GM21423 (cell line): Measurements from ENCODE around the gene ANTXR1.

Experiments
- ATAC-seq: cut with Tn5 transposase; IDR thresholded peaks from one replicate; pipeline ENCODE4 v1.9.1; 2021; ENCODE audit warnings: mild to moderate bottlenecking, moderate library complexity; ENCODE audit not compliant: unreplicated experiment

The ANTXR1 gene

DNA sequence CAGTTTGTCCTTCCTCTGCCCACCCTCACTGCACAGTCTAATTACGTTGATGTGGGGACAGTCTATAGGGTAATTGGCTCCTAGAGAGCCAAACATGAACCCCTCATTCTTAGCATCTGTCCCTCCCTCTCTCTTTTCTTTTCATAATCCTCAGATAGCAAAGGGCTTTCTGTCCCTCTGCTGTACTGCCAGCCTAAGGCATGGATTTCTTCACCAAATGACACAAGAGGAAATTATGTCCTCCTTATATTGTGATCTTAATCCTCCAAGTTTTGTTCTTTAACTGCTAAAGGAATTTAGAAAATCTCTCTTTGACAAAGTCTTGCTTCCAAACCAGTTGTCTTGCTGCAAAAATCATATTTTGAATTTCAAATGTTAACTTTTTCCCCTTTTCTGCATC, 18.5 kb downstream of the ANTXR1 start:
- ATAC-seq, result no peak

DNA sequence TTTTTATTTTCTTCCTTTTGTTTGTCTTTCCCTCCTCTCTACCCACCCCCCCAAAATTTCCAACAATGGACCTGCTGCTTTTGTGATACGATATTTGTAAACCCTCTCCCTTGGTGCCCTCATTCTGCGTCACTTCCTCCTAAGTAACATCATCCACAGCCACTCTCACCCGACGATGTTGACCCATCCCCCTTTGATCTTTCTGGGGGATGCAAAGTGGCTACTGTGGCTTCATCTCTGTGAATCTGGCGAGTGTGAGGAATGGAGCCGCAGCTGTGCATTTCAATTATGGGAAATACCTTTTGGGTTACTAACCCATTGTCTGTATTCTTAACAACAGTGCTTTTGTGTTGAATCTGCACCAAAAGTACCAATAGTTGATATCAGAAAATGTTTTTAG, 19.4 kb downstream of the ANTXR1 start:
- no peak for ATAC-seq

DNA sequence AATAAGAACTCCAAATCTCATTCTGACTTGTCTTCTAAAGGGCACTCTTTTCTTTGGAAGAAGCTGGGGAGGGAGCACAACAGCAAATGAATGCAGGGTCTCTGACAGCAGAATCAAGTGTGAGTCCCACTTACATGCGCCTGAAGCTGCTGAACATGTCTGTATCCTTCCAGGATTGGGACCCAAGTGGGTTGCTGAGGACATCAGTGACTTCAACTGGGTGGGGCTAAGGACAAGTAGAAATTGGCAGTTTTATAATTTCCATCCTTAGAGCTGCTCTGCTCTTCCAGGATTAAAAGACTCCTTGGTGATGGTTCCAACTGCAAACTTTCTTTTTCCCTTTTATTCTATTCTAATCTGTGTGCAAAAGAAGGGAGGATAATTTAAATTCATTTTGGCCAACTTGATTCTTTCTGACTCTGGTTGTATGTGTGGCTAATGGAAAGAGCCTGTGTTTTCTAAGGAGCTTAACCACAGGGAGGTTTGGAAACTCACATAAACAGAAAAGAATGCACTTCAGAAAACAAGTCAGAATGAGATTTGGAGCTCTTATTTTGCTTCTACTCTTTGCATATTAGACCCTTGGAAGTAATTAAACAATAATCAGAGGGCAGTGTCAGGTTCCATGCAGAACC, 20.6 kb downstream of the ANTXR1 start:
- ATAC-seq, result no peak

DNA sequence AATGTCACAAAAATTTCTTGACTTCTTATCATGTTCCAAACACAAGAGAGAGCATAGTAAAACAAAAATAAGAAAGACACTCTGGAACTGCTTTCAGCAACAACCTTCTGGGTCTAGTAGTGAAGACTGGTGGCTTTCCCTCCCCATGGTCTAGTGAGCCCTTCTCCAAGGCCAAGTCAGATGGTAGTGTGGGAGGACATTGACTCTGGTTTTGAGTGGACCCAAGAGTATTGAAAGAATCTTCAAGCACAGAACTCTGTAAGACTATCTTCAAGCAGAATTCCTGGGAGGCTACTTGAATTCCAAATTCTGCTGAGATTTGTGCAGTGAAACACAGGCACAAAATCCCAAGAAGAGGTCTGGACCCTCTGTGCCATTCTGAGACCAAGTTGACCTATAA, 21.1 kb downstream of the ANTXR1 start:
- ATAC-seq, result no peak

DNA sequence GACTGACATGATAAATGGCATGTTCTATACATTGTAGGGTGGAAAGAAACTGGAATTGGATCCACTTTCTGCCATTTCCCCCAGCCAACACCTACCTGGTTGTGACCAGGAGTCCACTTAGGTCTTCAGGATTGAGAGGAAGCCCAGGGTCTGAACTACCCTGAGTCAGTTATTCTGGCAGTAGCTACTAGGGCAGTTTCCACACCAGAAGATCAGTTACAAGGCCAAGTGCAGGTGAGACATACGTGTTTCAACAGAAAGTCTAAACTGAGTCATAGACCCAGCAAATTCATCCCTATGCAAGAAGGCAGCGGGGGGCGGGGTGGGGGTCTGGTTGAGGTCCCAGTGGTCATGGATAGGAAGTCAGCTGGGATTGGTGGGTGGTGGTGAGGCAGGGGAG, 21.9 kb downstream of the ANTXR1 start:
- no peak for ATAC-seq

DNA sequence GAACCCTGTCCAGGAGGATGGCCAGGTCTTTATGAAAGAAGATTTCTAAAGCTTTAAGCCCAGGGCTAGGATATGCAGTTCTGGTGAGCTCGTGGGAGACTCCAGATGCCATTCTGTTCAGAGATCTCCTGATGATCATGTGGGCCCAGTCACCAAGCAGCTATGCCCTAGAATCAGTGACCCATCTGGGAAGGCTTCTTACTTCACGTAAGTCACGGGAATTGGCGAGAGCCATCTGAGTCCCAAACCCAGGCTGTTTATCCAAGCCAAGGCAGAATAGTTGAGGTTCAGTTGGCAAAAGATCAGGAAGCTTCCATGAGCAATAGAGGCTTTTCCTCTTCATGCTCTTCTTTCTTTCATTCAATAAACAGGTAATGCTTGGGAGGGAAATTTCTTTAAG, 23.9 kb downstream of the ANTXR1 start:
- no peak for ATAC-seq

DNA sequence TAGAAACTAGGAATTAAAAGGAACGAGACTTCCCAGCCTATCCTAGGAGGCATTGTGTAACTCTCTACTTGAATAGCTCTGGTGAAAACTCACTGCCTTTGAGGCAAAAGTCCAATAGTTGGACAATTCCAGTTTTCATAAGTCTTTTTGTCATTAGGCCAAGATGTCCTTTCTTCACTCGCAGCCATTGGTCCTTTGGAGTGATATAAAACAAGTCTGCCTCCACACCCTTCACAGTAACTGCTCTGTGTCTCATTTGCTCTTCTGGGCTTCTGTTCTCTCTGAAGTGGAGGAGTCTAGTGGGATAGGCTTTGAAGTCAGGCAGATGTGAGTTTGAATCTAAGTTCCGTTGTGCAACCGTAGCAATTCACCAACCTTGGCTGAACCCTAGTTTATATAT, 28.2 kb downstream of the ANTXR1 start:
- ATAC-seq, result no peak

DNA sequence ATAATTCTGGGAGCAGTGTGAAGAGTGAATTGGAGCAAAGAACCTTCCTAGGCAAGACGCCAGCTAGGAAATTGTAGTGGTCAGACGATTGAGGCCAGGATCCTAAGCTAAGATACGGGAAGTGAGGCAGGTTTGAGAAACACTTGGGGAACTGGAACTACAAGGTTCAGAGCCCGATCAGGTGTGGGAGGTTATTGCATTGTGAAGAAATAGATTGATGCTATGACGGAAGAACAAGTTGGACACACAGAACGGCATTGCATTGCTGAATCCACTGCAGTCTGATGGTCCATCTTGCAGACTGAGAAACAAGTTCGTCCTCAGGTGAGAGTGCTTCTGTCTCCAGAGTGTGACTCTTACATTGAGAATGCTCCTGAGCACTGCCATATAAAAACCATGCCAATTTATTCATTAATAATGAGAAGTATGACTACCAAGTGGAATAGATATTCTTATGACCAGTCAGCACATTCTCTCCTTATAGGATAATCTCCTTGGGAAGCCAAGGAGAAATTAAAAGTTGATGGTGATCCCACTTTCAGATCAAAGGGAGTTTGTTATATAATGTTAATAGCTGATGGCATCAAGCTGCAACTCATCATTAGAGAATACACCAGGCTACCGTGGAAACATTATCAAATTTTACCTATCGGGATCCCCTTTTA, 30.9 kb downstream of the ANTXR1 start:
- ATAC-seq, result no peak

DNA sequence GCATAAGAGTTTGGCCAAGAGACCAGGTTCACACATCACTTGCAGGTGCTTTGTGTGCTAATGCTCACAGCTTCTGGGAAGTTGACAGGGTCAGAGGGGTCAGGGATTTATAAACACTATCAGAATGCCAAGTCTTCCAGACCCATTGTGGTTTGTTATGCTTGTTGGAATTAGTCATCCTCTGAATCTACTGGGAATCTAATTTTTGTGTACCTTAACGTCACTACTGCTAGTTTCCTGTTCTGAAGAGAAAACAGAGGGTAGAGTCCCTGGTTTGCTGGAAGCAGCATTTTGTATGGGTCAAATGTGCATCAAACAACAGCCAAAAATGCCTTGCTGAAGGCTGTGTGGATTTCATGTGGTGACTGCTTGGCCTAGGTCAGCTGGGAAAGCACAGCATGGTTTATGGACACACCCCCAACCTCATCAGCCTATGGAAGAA, 33.3 kb downstream of the ANTXR1 start:
- ATAC-seq, result no peak

DNA sequence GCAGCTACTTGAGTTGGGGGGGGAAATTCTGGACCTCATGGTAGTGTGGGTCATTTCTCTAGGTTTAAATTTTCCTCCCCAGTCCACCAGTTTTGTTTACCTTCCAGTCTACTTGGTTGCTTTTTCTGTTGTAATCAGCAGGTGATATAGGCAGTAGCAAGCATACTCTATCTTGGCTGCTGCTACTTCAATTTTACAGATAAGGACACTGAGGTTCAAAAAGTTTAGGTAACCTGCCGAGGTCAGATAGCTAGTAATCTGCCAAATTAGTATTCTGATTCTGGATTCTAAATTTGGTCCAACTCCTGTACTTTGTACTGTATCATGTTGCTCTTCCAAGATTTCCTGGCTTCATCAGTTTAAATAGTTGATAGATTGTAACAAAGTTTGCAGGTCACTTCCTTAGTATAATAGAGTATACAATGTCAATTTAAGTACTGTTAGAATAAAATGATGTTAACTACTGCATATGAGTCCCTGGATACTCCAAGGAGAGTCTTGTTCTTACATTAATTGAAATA, 34.7 kb downstream of the ANTXR1 start:
- ATAC-seq, result no peak

DNA sequence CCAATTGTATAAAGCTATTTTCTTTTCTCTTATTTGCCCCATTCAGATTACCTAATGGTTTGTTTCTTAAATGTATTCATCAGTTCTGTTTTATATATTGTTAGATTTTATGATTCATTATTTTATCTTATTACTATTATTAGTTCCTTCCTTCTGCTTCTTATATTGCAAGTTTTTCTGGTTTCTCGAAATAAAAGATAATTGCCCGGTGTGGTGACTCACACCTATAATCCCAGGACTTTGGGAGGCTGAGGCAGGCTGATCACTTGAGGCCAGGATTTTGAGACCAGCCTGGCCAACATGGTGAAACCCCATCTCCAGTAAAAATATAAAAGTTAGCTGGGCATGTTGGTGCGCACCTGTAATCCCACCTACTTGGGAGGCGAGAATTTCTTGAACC, 37.8 kb downstream of the ANTXR1 start:
- ATAC-seq, result no peak

DNA sequence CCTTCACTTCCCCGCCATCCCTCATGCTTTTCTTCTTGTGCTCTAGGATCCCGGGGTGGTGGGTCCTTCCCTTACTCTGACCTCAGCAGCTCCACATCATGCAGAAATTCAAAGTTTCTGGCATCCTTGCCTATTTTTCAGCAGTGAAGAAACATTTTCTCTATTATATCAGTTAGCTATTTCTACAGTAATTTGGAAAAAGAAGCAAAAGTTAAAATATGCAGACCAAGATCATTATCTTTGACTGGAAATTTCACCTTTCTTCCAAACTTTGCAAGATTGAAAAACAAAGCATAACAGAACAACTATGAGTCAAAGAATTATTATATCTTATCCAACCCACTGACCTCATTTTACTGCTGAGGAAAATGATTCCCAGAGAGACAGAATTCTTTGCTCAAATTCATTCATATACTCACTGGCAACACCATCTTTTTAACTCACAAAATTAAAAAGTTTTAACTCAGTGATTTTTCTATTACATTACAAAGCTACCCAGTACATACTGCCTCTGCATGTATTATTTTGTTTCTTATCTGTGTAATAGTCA, 40.5 kb downstream of the ANTXR1 start:
- ATAC-seq, result no peak

DNA sequence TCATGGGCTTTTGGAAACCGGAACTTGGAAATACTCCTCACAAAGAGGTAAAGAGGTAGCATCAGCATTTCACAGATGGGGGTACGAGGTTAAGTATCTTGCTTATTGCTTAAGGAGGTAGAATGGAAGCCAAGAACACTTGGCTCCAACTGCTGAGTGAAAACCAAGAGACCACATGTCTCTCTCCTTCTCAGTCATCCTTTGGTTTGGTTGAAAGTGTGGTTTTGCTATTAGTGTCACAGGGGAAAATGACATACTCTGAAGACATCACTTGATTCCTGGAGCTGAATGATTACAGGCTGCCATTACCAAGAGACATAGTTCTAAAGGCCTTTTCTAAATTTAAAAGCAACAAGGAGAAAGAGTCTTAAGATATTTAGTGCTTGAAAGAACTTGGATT, 41.5 kb downstream of the ANTXR1 start:
- peak; percentile 70 for ATAC-seq

DNA sequence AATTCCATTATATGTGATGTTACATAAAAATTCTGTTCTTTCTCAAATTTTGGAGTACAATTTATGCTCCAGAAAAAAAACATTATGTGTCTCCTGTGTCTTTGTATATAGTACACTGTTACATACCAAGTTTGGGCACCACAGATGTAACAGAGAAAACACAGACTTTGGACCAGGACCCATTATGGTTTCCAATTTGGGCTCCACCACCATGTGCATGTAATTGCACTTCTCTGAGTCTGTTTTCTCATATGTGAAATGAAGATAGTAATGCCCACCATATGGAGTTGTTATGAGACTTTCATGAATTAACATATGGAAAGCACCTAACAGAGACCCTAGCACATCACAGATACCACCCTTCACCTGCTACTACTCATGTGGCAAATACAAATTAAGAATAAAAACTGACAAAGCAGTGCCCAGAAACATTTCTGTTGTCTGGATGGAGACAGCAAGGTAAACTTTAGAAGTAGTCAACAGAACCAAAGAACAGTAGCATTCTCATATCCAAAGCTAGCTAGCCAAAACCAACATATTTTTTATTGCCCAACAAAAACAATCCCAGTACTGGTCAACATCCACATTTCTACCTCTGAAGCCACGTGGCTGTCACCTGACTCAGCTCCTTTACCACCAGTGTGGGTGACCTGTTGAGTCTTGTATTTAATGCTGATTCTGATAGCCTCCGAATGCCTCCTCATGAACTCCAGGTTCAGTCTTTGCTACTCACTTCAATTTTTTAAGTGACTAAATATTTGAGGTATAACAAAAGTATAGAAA, 42.9 kb downstream of the ANTXR1 start:
- ATAC-seq, result no peak

DNA sequence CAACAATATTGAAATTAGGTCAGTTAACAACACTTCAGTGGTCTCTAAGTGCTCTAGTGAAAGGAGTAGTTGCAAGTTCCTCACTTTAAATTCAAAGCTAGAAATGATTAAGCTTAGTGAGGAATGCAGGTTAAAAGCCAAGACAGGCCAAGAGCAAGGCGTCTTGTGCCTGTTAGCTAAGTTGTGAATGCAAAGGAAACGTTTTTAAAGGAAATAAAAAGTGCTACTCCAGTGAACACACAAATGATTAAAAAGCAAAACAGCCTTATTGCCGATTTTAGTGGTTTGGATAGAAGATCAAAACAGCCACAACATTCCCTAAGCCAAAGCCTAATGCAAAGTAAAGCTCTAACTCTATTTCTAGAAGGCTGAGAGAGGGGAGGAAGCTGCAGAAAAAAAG, 44.7 kb downstream of the ANTXR1 start:
- no peak for ATAC-seq

DNA sequence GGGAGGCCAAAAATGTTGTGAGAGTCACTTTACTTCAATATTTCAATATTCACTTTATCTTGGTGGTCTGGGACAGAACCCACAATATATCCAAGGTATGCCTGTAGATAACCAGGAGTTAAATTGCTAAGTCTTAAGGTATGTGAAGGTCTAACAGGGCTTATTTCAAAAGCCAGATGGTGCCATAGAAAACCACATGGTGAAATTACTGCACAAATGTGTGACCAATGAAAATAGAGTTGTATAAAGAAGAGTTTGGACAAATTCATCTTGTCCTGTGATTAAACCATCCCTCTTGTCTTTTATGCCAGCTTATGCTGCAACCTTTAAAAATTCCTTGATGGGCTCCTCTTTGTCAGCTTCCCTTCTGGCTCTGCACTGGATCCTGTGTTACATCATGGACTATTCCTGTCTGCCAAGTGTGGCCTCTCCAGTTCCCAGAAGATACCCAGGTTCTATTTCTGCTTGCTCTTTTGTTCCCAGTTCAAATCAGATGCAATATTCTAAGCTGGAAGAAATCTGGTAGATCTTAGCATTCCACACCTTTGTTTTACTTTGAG, 46.8 kb downstream of the ANTXR1 start:
- ATAC-seq, result no peak

DNA sequence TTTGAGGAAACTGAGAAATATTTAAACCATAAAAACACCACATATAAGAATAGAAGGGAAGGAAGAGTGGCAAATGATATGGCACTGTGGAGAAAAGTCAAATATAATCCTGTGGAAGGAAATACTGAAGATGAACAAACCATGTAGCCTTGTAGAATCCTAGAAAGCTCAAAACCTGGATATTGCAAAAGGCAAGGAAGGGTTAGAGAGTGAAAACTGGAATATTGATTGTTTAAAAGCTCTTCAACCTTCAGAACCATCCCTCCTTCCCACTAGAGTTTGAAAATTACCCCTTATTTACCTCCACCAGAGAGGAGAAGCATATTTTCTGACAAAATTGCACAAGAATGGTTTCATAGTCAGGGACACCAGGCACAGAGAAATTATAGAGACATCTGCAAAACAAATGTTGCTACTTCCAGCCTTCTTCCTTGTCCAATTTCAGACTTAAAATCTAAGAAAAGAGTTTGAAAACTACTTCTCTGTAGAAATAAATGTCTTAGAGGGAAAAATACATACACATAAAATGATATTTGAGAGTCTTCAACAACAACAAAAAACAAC, 48.0 kb downstream of the ANTXR1 start:
- no peak for ATAC-seq

DNA sequence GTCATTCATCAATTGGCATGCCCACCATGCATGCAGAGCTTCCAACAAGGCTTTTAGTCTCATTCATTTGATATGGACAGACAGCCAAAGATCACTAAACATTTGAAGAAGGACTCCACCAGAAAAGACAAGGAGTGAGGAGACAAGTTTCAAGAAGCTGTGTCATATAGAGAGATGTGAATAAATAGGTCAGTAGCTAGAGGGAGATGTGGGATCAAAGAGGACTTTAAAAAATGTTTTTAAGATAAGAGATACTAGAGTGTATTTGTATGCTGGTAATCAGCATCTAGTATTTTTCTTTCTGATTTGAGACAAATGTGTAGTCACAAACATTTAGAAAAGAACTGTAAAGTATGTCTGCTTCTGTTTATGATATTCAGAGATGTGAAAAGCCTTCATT, 48.5 kb downstream of the ANTXR1 start:
- ATAC-seq, result no peak

DNA sequence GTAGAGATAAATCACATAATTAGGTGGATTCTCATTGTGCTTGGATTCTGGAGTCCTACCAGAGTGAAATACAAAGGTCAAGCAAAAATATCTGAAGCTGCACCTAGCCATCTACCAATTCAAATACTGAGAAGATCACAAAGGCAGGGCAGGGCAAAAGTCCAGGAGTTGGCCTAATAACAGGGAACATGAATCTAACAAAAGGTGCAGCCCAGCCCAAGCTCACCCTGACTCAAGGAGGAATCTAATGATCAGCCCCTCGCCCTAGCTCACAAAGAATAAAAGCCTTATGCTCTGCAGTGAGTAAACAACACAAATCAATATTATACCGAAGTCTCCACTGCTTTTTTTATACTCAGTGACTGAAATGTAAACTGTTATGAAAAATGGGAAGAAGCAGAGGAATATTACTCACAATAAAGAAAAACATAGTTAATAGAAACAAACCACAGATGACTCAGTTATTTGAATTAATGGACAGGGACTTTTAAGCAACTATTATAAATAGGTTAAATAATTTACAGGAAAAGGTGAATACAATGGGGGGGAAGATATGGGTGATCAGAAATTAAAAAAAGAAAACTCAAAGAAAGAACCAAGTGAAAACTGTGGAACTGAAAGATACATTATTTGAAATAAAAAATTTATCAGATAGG, 49.5 kb downstream of the ANTXR1 start:
- ATAC-seq, result no peak

DNA sequence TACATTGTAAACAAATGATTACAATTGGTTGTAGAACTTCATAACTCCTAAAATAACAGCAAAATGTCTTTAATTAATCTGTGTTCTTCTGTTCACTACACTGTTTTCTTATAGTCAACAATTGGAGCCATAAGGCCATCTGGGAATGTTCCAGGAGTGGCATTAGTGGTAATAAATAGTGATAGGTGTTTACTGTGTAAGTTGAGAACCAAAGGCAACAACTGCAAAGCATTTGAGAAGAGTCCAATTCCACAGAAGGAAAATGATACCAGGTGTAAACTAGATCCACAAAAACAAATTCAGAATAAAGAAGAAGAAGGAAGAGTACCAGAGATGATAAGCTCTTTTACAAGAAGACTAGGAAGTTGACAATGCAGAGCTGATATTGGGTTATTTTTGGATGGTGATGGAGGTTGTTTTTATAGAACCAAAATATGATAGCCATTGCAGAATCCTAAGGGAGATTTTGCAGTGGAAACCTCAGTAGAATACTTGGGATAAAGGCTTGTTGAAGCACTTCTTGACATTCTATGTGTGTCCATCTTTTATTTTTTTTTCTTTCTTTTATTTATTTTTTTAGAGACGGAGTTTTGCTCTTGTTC, 52.9 kb downstream of the ANTXR1 start:
- ATAC-seq, result no peak
